GM12892 (cell line): ENCODE data around the gene DNAH10.
"Not testable (repeated sequence)": the region's sequence is repeated elsewhere in the genome, so short reads cannot be mapped to it uniquely, and the experiment has no call there.

Experiments
- DNase-seq: peaks from one replicate; pipeline ENCODE4 v3.0.0; 2011; ENCODE audit not compliant: insufficient read length
- FAIRE-seq: peaks from 2 replicates; lab custom pipeline; 2011; peaks lifted over from hg19 to GRCh38; lab: Jason Lieb, UNC
- POLR2A ChIP-seq: IDR thresholded peaks from 2 replicates; pipeline ENCODE4 v1.6.1; 2011; ENCODE audit warnings: low read depth, low read length, control low read depth
- POLR2AphosphoS5 ChIP-seq: IDR thresholded peaks from 2 replicates; pipeline ENCODE4 v1.6.1; 2011; ENCODE audit warnings: low read depth, low read length, control low read depth
- TAF1 ChIP-seq: IDR thresholded peaks from 2 replicates; pipeline ENCODE4 v1.6.1; 2011; ENCODE audit warnings: low read depth, mild to moderate bottlenecking, control low read depth, low read length, borderline replicate concordance

Gene DNAH10

GRCh38 chr12:123771261-123771660 lies 9.2 kb downstream of the DNAH10 start:
- no peak for TF ChIP-seq POLR2A
- TF ChIP-seq POLR2AphosphoS5: no peak
- TF ChIP-seq TAF1: no peak
- FAIRE-seq: no peak
- no peak for DNase-seq

GRCh38 chr12:123772074-123772473 lies 10.0 kb downstream of the DNAH10 start:
- DNase-seq (no peak), FAIRE-seq (no peak)
- TF ChIP-seq POLR2A: no peak

- no peak for DNase-seq
- FAIRE-seq: no peak
Observed at GRCh38 chr12:123773375-123773774, 11.3 kb downstream of the DNAH10 start.

GRCh38 chr12:123779551-123779950 lies 17.4 kb downstream of the DNAH10 start:
- no peak for FAIRE-seq
- TF ChIP-seq TAF1: no peak
- no peak for TF ChIP-seq POLR2A
- no peak for TF ChIP-seq POLR2AphosphoS5

More at GRCh38 chr12:123773375-123773774, 11.3 kb downstream of the DNAH10 start:
- TF ChIP-seq TAF1 (no peak), POLR2A (no peak), POLR2AphosphoS5 (no peak)

GRCh38 chr12:123782997-123783792 lies 21.1 kb downstream of the DNAH10 start:
- FAIRE-seq: no peak
- no peak for DNase-seq
- no peak for TF ChIP-seq POLR2AphosphoS5
- TF ChIP-seq POLR2A: no peak
- TF ChIP-seq TAF1: no peak

More at GRCh38 chr12:123779551-123779950, 17.4 kb downstream of the DNAH10 start:
- DNase-seq: no peak

GRCh38 chr12:123787466-123787865 lies 25.4 kb downstream of the DNAH10 start:
- FAIRE-seq (no peak), DNase-seq (no peak)
- TF ChIP-seq TAF1 (no peak), POLR2A (no peak), POLR2AphosphoS5 (no peak)

GRCh38 chr12:123788541-123788940 lies 26.4 kb downstream of the DNAH10 start:
- TF ChIP-seq POLR2AphosphoS5 (no peak), TAF1 (no peak), POLR2A (no peak)
- no peak for FAIRE-seq

GRCh38 chr12:123789422-123789821 lies 27.3 kb downstream of the DNAH10 start:
- not testable (repeated sequence) for FAIRE-seq, DNase-seq

More at GRCh38 chr12:123788541-123788940, 26.4 kb downstream of the DNAH10 start:
- DNase-seq: no peak

- no peak for DNase-seq
- no peak for FAIRE-seq
- no peak for TF ChIP-seq POLR2AphosphoS5
- no peak for TF ChIP-seq POLR2A
- no peak for TF ChIP-seq TAF1
Observed at GRCh38 chr12:123790905-123791467, 28.9 kb downstream of the DNAH10 start.

- no peak for FAIRE-seq
- TF ChIP-seq POLR2AphosphoS5 (no peak), TAF1 (no peak), POLR2A (no peak)
- DNase-seq: no peak
Observed at GRCh38 chr12:123794027-123794426, 31.9 kb downstream of the DNAH10 start.

GRCh38 chr12:123798518-123798917 lies 36.4 kb downstream of the DNAH10 start:
- no peak for TF ChIP-seq TAF1
- no peak for TF ChIP-seq POLR2A
- TF ChIP-seq POLR2AphosphoS5: no peak
- FAIRE-seq (no peak), DNase-seq (no peak)

- FAIRE-seq (no peak), DNase-seq (no peak)
- TF ChIP-seq POLR2AphosphoS5 (no peak), TAF1 (no peak), POLR2A (no peak)
Observed at GRCh38 chr12:123799227-123799626, 37.1 kb downstream of the DNAH10 start.
